HEK293T (cell line): ENCODE data around the gene CNTNAP1.

Experiments used
- ARNT ChIP-seq: fragments of 450-650 bp; IDR thresholded peaks from 2 replicates; pipeline ENCODE4 v1.6.1; 2017; ENCODE audit warnings: mild to moderate bottlenecking
- BHLHE40 ChIP-seq: fragments of 450-650 bp; IDR thresholded peaks from 2 replicates; pipeline ENCODE4 v1.6.1; 2016; ENCODE audit warnings: mild to moderate bottlenecking, moderate library complexity, borderline replicate concordance
- CTBP1 ChIP-seq: fragments of 450-650 bp; IDR thresholded peaks from 2 replicates; pipeline ENCODE4 v1.6.1; 2016; ENCODE audit warnings: borderline replicate concordance
- HDGF ChIP-seq: fragments of 450-650 bp; IDR thresholded peaks from 2 replicates; pipeline ENCODE4 v1.6.1; 2017; ENCODE audit warnings: antibody characterized with exemption, borderline replicate concordance
- L3MBTL2 ChIP-seq: fragments of 450-650 bp; conservative IDR thresholded peaks from 2 replicates; pipeline ENCODE4 v1.6.1; 2016; ENCODE audit warnings: mild to moderate bottlenecking
- LEF1 ChIP-seq: fragments of 450-650 bp; IDR thresholded peaks from 2 replicates; pipeline ENCODE4 v1.6.1; 2017; ENCODE audit warnings: mild to moderate bottlenecking, borderline replicate concordance
- NFRKB ChIP-seq: fragments of 450-650 bp; IDR thresholded peaks from 2 replicates; pipeline ENCODE4 v1.6.1; 2016; ENCODE audit warnings: mild to moderate bottlenecking, moderate library complexity
- PKNOX1 ChIP-seq: fragments of 450-650 bp; IDR thresholded peaks from 2 replicates; pipeline ENCODE4 v1.6.1; 2016
- SP1 ChIP-seq: fragments of 450-650 bp; IDR thresholded peaks from 2 replicates; pipeline ENCODE4 v1.6.1; 2017
- SUZ12 ChIP-seq: fragments of 450-650 bp; IDR thresholded peaks from 2 replicates; pipeline ENCODE4 v1.6.1; 2016; ENCODE audit warnings: mild to moderate bottlenecking

- TF ChIP-seq CTBP1 (no peak), ARNT (no peak), L3MBTL2 (no peak), SP1 (no peak), PKNOX1 (no peak), SUZ12 (no peak), BHLHE40 (no peak), HDGF (no peak), LEF1 (no peak), NFRKB (no peak)
Observed at GRCh38 chr17:42695500-42695899, 13.2 kb downstream of the CNTNAP1 start.
